SU-DHL-6 (cell line): ENCODE data around the gene NRAP.

Experiments used
- H2AFZ ChIP-seq: fragments of 200-600 bp; sonication (generic); 2 replicates; pipeline ENCODE4 v1.6.1; 2014; ENCODE audit warnings: low read depth, mild to moderate bottlenecking, moderate library complexity, mixed read lengths, antibody characterized with exemption, low read length; ENCODE audit not compliant: severe bottlenecking
- H3F3A ChIP-seq: fragments of 200-600 bp; shearing (Covaris generic); 2 replicates; pipeline ENCODE4 v1.6.0; 2016; ENCODE audit warnings: antibody characterized with exemption, mild to moderate bottlenecking; ENCODE audit not compliant: insufficient read depth
- H3K27ac ChIP-seq: fragments of 200-600 bp; sonication (generic); 2 replicates; pipeline ENCODE4 v1.5.1; 2016; ENCODE audit warnings: low read depth, mild to moderate bottlenecking, low read length, moderate library complexity, mixed read lengths
- H3K27me3 ChIP-seq: fragments of 200-600 bp; sonication (generic), shearing (Covaris generic); 2 replicates; pipeline ENCODE4 v1.6.0; 2014; ENCODE audit warnings: mild to moderate bottlenecking, low read length
- H3K36me3 ChIP-seq: fragments of 200-600 bp; sonication (generic); 2 replicates; pipeline ENCODE4 v1.6.1; 2014; ENCODE audit warnings: mild to moderate bottlenecking, low read length, mixed read lengths
- H3K4me2 ChIP-seq: fragments of 300-600, 200-600 bp; shearing (Covaris generic), sonication (generic); 2 replicates; pipeline ENCODE4 v1.6.0; 2014; ENCODE audit warnings: low read length, low read depth, mild to moderate bottlenecking; ENCODE audit not compliant: poor library complexity, severe bottlenecking
- H3K4me3 ChIP-seq: fragments of 200-600 bp; sonication (generic); 2 replicates; pipeline ENCODE4 v1.5.1; 2014; ENCODE audit warnings: antibody characterized with exemption, low read length, mild to moderate bottlenecking, mixed read lengths; ENCODE audit not compliant: insufficient read depth, poor library complexity, severe bottlenecking
- H3K79me2 ChIP-seq: fragments of 200-600 bp; sonication (generic); 2 replicates; pipeline ENCODE4 v1.6.1; 2014; ENCODE audit warnings: mild to moderate bottlenecking, low read length, moderate library complexity; ENCODE audit not compliant: insufficient read depth
- H3K9ac ChIP-seq: fragments of 200-600 bp; sonication (generic); 2 replicates; pipeline ENCODE4 v1.7.0; 2014; ENCODE audit warnings: mild to moderate bottlenecking, low read length
- H3K9me2 ChIP-seq: fragments of 200-600 bp; sonication (generic); replicated peaks from 2 replicates; pipeline ENCODE4 v1.6.1; 2014; ENCODE audit warnings: low read length; ENCODE audit not compliant: insufficient read depth
- H3K9me3 ChIP-seq: fragments of 200-600 bp; sonication (generic); 2 replicates; pipeline ENCODE4 v1.6.1; 2014; ENCODE audit warnings: low read length, mixed read lengths; ENCODE audit not compliant: insufficient read depth
- H4K20me1 ChIP-seq: fragments of 200-600 bp; sonication (generic); 2 replicates; pipeline ENCODE4 v1.6.1; 2014; ENCODE audit warnings: low read depth, mild to moderate bottlenecking, antibody characterized with exemption, low read length, moderate library complexity, mixed read lengths
- EZH2phosphoT487 ChIP-seq: fragments of 200-600 bp; sonication (generic), shearing (Covaris generic); conservative IDR thresholded peaks from 2 replicates; pipeline ENCODE4 v1.6.1; 2018; ENCODE audit warnings: mild to moderate bottlenecking, antibody characterized with exemption, low read length, moderate library complexity, mixed read lengths
- TF ChIP-seq, protein P1 (sequence below): fragments of 200-600 bp; sonication (generic); IDR thresholded peaks from one replicate; pipeline ENCODE4 v1.5.1; 2017; ENCODE audit warnings: antibody characterized with exemption, mild to moderate bottlenecking, low read length, moderate library complexity; ENCODE audit not compliant: insufficient read depth, poor library complexity, severe bottlenecking

The NRAP gene

DNA sequence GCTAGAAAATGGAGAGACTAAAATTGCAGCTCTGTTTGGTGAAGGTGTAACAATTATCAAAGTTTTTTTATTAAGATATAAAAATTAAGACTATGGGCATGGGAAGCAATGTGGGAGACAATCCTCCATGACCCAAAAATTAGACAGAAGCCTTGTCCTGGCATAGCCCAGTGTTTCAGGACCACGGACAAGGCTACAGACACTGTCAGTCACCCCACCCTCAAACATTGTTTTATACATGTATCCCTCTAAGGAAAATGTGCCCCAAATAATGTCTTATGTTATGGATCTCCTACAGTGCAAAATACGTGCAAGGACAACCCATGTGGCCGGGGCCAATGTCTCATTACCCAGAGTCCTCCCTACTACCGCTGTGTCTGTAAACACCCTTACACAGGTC is 87.0 kb downstream of the NRAP start:
- H3K9ac ChIP-seq = no peak overlapping the region
- H3K79me2 ChIP-seq = no peaks in the 10 kb centered on the region
- no peaks in the 10 kb centered on the region for H3K9me3 ChIP-seq
- H3K4me2 ChIP-seq = no peak overlapping the region
- H4K20me1 ChIP-seq = no peaks in the 10 kb centered on the region
- no peak overlapping the region for H3K27ac ChIP-seq
- H3K36me3 ChIP-seq = no peaks in the 10 kb centered on the region
- H3K27me3 ChIP-seq = no peaks in the 10 kb centered on the region
- TF ChIP-seq, protein P1, sequence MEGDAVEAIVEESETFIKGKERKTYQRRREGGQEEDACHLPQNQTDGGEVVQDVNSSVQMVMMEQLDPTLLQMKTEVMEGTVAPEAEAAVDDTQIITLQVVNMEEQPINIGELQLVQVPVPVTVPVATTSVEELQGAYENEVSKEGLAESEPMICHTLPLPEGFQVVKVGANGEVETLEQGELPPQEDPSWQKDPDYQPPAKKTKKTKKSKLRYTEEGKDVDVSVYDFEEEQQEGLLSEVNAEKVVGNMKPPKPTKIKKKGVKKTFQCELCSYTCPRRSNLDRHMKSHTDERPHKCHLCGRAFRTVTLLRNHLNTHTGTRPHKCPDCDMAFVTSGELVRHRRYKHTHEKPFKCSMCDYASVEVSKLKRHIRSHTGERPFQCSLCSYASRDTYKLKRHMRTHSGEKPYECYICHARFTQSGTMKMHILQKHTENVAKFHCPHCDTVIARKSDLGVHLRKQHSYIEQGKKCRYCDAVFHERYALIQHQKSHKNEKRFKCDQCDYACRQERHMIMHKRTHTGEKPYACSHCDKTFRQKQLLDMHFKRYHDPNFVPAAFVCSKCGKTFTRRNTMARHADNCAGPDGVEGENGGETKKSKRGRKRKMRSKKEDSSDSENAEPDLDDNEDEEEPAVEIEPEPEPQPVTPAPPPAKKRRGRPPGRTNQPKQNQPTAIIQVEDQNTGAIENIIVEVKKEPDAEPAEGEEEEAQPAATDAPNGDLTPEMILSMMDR = no peak
- no peak for TF ChIP-seq EZH2phosphoT487
- H3F3A ChIP-seq = no peaks in the 10 kb centered on the region
- no peaks in the 10 kb centered on the region for H3K9me2 ChIP-seq
- no peak overlapping the region for H2AFZ ChIP-seq
- no peak overlapping the region for H3K4me3 ChIP-seq

DNA sequence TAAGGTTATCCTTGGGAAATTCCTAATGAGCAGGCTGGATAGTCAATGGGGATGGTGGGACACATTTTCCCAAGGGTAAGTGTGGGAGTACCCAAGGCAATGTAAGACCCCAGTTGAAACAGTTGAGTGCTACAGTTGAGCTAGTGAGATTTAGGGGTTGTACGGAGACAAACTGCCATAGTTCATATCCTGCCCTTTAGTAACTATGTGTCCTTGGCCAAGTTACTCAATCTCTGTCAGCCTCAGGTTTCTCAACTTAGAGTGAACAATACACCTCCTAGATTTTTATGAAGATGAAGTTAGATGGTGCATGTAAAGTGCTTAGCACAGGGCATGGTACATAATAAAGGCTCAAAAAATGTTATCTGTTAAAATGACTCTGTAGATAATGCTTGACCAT is 90.5 kb downstream of the NRAP start:
- Histone ChIP-seq H4K20me1 (no peaks in the 10 kb centered on the region), H3K36me3 (no peaks in the 10 kb centered on the region), H3K27me3 (no peaks in the 10 kb centered on the region), H3K4me2 (no peak overlapping the region), H3K9me3 (no peaks in the 10 kb centered on the region), H3F3A (no peaks in the 10 kb centered on the region), H3K4me3 (no peak overlapping the region), H3K9me2 (no peaks in the 10 kb centered on the region), H3K27ac (no peak overlapping the region), H3K79me2 (no peaks in the 10 kb centered on the region), H2AFZ (no peak overlapping the region), H3K9ac (no peak overlapping the region)
- TF ChIP-seq EZH2phosphoT487 = no peak
- TF ChIP-seq, protein P1 = no peak

DNA sequence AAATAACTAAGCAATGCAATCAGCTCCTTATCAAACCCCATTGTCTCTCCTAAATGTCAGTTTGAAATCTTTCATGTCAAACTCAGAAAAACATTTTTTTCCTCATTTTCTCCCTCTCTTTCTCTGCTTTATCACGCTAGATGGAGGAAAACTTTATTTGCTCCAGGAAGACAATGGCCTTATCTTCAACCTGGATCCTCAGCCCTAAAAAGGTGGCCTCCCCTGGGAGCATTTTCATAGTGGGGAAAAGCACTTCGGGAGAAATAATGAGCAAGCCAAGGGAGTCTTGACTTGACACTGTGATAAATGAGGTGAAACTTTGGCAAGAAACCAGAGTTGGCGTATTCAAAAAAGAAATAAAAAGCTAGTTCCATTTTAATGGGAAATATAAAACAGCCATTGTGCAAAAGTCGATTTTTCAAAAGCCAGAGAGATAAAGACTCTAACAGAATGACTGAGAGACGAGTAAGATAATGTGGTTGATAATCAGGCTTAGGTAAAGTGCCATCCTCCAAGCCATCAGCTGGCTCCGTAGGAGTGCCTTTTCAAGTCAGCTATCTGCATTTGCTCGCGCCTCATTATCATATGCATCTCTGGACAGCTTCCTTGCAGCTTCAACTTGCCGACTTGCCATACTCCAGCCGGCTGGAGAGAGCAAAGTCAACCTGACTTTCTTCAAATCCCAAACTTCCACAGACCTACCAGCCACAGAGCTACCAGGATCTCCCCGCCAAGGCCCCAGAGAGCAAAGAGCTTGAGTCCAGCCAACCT is 91.1 kb downstream of the NRAP start:
- Histone ChIP-seq H3K9me2 (no peaks in the 10 kb centered on the region), H4K20me1 (no peaks in the 10 kb centered on the region), H3K4me2 (no peak overlapping the region), H2AFZ (no peak overlapping the region), H3K4me3 (no peak overlapping the region), H3K27ac (no peak overlapping the region), H3K27me3 (no peaks in the 10 kb centered on the region), H3K36me3 (no peaks in the 10 kb centered on the region), H3F3A (no peaks in the 10 kb centered on the region), H3K9me3 (no peaks in the 10 kb centered on the region), H3K79me2 (no peaks in the 10 kb centered on the region), H3K9ac (no peak overlapping the region)
- TF ChIP-seq, protein P1 = no peak
- TF ChIP-seq EZH2phosphoT487 = no peak
